SK-N-SH (cell line): ENCODE measurements around the gene MAPK14. TPM values are rescaled to one million over a fixed set of nuclear protein-coding genes. Genes with fewer than 3 reads are reported as not detected.

Experiments
- CTCF ChIA-PET: fragments of 300-600, 350-600 bp; formaldehyde crosslinking; extraction: SDS; loops from one replicate; lab custom pipeline; 2021; lab: Yijun Ruan, JAX
- POLR2A ChIA-PET: fragments of 350-600 bp; sonication (Branson Sonifier 250); formaldehyde crosslinking; extraction: SDS; loops from one replicate; lab custom pipeline; 2020; ENCODE audit warnings: antibody characterized with exemption, inconsistent platforms; lab: Yijun Ruan, JAX
- DNase-seq: peaks from one replicate; pipeline ENCODE4 v3.0.0; 2012
- H2AFZ ChIP-seq: fragments of 200-600 bp; sonication (generic); 2 replicates; pipeline ENCODE4 v1.8.1; 2016; ENCODE audit warnings: antibody characterized with exemption, mild to moderate bottlenecking, low read depth
- H3F3A ChIP-seq: fragments of 200-600 bp; sonication (generic); replicated peaks from 2 replicates; pipeline ENCODE3; 2016; ENCODE audit warnings: antibody characterized with exemption, mild to moderate bottlenecking; ENCODE audit not compliant: insufficient read depth
- H3K27ac ChIP-seq, 2 experiments: fragments of 200-500 bp in 1 of 2; fragments of 200-600 bp in 1 of 2; sonication (Bioruptor generic) in 1 of 2; sonication (generic), shearing (Covaris generic) in 1 of 2; 2 replicates each; pipeline versions ENCODE4 v1.5.1 to v1.6.1; 2014 to 2016; ENCODE audit warnings: low read depth in 2 of 2, inconsistent platforms in 1 of 2, low read length in 1 of 2, mild to moderate bottlenecking in 1 of 2, mixed read lengths in 1 of 2
- H3K27me3 ChIP-seq: fragments of 200-600 bp; sonication (generic), shearing (Covaris generic); 2 replicates; pipeline ENCODE4 v1.6.1; 2016; ENCODE audit warnings: mixed run types; ENCODE audit not compliant: insufficient read depth
- H3K36me3 ChIP-seq, 2 experiments: fragments of 200-500 bp in 1 of 2; fragments of 200-600 bp in 1 of 2; sonication (Bioruptor generic) in 1 of 2; sonication (generic) in 1 of 2; replicated peaks in 1 of 2; 2 replicates each; pipeline versions ENCODE3 to v1.5.1; 2014 to 2016; ENCODE audit warnings: low read length in 1 of 2, mild to moderate bottlenecking in 1 of 2; ENCODE audit not compliant: insufficient read depth in 2 of 2, control insufficient read depth in 1 of 2
- H3K4me1 ChIP-seq, 2 experiments: fragments of 200-500 bp in 1 of 2; fragments of 200-600 bp in 1 of 2; sonication (Bioruptor generic) in 1 of 2; sonication (generic), shearing (Covaris generic) in 1 of 2; 2 replicates each; pipeline versions ENCODE4 v1.5.1 to v1.6.1; 2014 to 2016; ENCODE audit warnings: low read depth in 1 of 2, low read length in 1 of 2, mixed run types in 1 of 2; ENCODE audit not compliant: insufficient read depth in 2 of 2, control insufficient read depth in 1 of 2
- H3K4me2 ChIP-seq: fragments of 200-600 bp; sonication (generic), shearing (Covaris generic); 2 replicates; pipeline ENCODE4 v1.6.1; 2017; ENCODE audit warnings: mixed run types
- H3K4me3 ChIP-seq, 2 experiments: fragments of 200-500 bp in 1 of 2; fragments of 200-600 bp in 1 of 2; sonication (Bioruptor generic) in 1 of 2; sonication (generic), shearing (Covaris generic) in 1 of 2; 2 replicates each; pipeline versions ENCODE4 v1.5.1 to v1.8.1; 2014 to 2016; ENCODE audit warnings: low read depth in 2 of 2, inconsistent platforms in 1 of 2, low read length in 1 of 2, mild to moderate bottlenecking in 1 of 2, mixed read lengths in 1 of 2, moderate library complexity in 1 of 2
- H3K79me2 ChIP-seq: fragments of 200-600 bp; sonication (generic); 2 replicates; pipeline ENCODE4 v1.8.1; 2017; ENCODE audit warnings: mild to moderate bottlenecking; ENCODE audit not compliant: insufficient read depth
- H3K9ac ChIP-seq: fragments of 200-600 bp; sonication (generic); 2 replicates; pipeline ENCODE4 v1.6.1; 2017; ENCODE audit warnings: mixed run types
- H3K9me2 ChIP-seq: fragments of 200-600 bp; sonication (generic); 2 replicates; pipeline ENCODE4 v1.6.1; 2017; ENCODE audit warnings: mixed run types
- H3K9me3 ChIP-seq: fragments of 200-600 bp; sonication (generic); 2 replicates; pipeline ENCODE4 v1.6.1; 2017; ENCODE audit warnings: mixed run types, mild to moderate bottlenecking, moderate library complexity
- H4K20me1 ChIP-seq: fragments of 200-600 bp; sonication (generic); 2 replicates; pipeline ENCODE4 v1.6.1; 2017; ENCODE audit warnings: mild to moderate bottlenecking, mixed run types; ENCODE audit not compliant: insufficient read depth
- CTCF ChIP-seq: fragments of 200-600 bp; sonication (generic); IDR thresholded peaks from 2 replicates; pipeline ENCODE4 v1.6.1; 2017; ENCODE audit warnings: antibody characterized with exemption, mild to moderate bottlenecking, moderate library complexity
- EP300 ChIP-seq, 2 experiments: IDR thresholded peaks; 2 replicates each; pipeline versions ENCODE4 v1.4.0 to v1.6.1; 2012; ENCODE audit warnings: borderline replicate concordance in 1 of 2, low read depth in 1 of 2, low read length in 1 of 2
- EZH2phosphoT487 ChIP-seq: fragments of 200-600 bp; sonication (generic); IDR thresholded peaks from 2 replicates; pipeline ENCODE4 v1.6.1; 2017; ENCODE audit warnings: low read depth, mixed run types, mild to moderate bottlenecking, antibody characterized with exemption, moderate library complexity, borderline replicate concordance
- GABPA ChIP-seq: IDR thresholded peaks from 2 replicates; pipeline ENCODE4 v1.4.0; 2012; ENCODE audit warnings: low read depth, mild to moderate bottlenecking
- MAX ChIP-seq: IDR thresholded peaks from 2 replicates; pipeline ENCODE4 v1.4.0; 2012; ENCODE audit warnings: low read depth
- NFIC ChIP-seq: IDR thresholded peaks from 2 replicates; pipeline ENCODE4 v1.4.0; 2012; ENCODE audit warnings: borderline replicate concordance
- NRF1 ChIP-seq: IDR thresholded peaks from 2 replicates; pipeline ENCODE4 v1.6.1; 2012; ENCODE audit warnings: low read depth, mild to moderate bottlenecking, low read length
- PBX3 ChIP-seq: IDR thresholded peaks from 2 replicates; pipeline ENCODE4; 2012
- RAD21 ChIP-seq: IDR thresholded peaks from 2 replicates; pipeline ENCODE4 v1.6.1; 2012; ENCODE audit warnings: mild to moderate bottlenecking, low read length
- RCOR1 ChIP-seq: fragments of 150-350 bp; IDR thresholded peaks from 2 replicates; pipeline ENCODE4 v1.6.1; 2017; ENCODE audit warnings: antibody characterized with exemption, low read length
- SIN3A ChIP-seq: IDR thresholded peaks from 2 replicates; pipeline ENCODE4 v1.6.1; 2012; ENCODE audit warnings: low read depth, mild to moderate bottlenecking, low read length, moderate library complexity, borderline replicate concordance
- USF1 ChIP-seq: IDR thresholded peaks from 2 replicates; pipeline ENCODE4 v1.4.0; 2012; ENCODE audit warnings: low read depth, borderline replicate concordance
- USF2 ChIP-seq: fragments of 150-350 bp; IDR thresholded peaks from 2 replicates; pipeline ENCODE4 v1.6.1; 2017; ENCODE audit warnings: antibody characterized with exemption, low read length, low read depth, borderline replicate concordance
- WGBS: methylation state at CpG from one replicate; pipeline ENCODE4 v1.1.6; 2017; ENCODE audit warnings: low lambda C conversion rate; 5-methylcytosine and 5-hydroxymethylcytosine counted together
- polyA plus RNA-seq, 3 experiments: library from polyadenylated mRNA; depleted of rRNA; stranded (reverse); fragments of >200 nt; gene quantifications; 2 replicates each; pipeline ENCODE4 v1.2.3, GENCODE V29; 2012

MAPK14 gene
- polyA plus RNA-seq, 1 of the 3 experiments (the other 2 are of a cell fraction) = 19.8 TPM

GRCh38 chr6:36054415-36054814, 26.8 kb downstream of the MAPK14 start (continued):
- TF ChIP-seq CTCF (no peak), USF2 (no peak), RAD21 (no peak), MAX (no peak), SIN3A (no peak), USF1 (no peak), PBX3 (no peak), RCOR1 (no peak), EZH2phosphoT487 (no peak), GABPA (no peak), EP300 (IDR thresholded peaks at IDR 0.05; ENCODE audit: borderline replicate concordance in 1 of 2, low read depth in 1 of 2, low read length in 1 of 2) (no peak)

GRCh38 chr6:36054956-36055355, 27.3 kb downstream of the MAPK14 start:
- Histone ChIP-seq H3K27ac (peak overlapping the region in 1 of 2 experiments; percentile 34; a peak in 1 of 4 replicates), H3K36me3 (peaks cover 7 to 16% of the 10 kb centered on the region in 2 experiments), H3K4me3 (no peak overlapping the region), H3K27me3 (no peaks in the 10 kb centered on the region), H3K9me2 (no peaks in the 10 kb centered on the region), H3K9ac (no peak overlapping the region), H4K20me1 (peaks cover 16% of the 10 kb centered on the region), H3F3A (no peaks in the 10 kb centered on the region), H3K9me3 (no peaks in the 10 kb centered on the region), H2AFZ (no peak overlapping the region), H3K4me2 (no peak overlapping the region), H3K79me2 (peaks cover 76% of the 10 kb centered on the region), H3K4me1 (peaks cover 16 to 34% of the 10 kb centered on the region in 2 experiments; a peak in 3 of 4 replicates)
- ChIA-PET POLR2A (no interaction called here), CTCF (interaction anchor here (6.3 kb wide), 1 partner anchor 41 kb away, joined by 29 read pairs; no protein-coding TSS in a partner anchor)
- TF ChIP-seq NRF1 (no peak), NFIC (no peak), MAX (no peak)
- no peak for DNase-seq
- WGBS = 77% methylated on average over 2 of the region's 2 CpGs
